HFFc6 (cell line): ENCODE results near the gene TPST2. TPM values are rescaled to one million over a fixed set of nuclear protein-coding genes. Genes with fewer than 3 reads are reported as not detected.

Experiments used
- DNase-seq: peaks from one replicate; pipeline ENCODE4 v3.0.0-alpha.2; 2018
- H3K27ac Mint-ChIP-seq: 2 replicates; pipeline ENCODE4 v1.8.0; 2020; ENCODE audit warnings: mild to moderate bottlenecking, mixed read lengths
- H3K27me3 Mint-ChIP-seq: 2 replicates; pipeline ENCODE4 v1.8.0; 2021; ENCODE audit warnings: mild to moderate bottlenecking, moderate library complexity, mixed read lengths; ENCODE audit not compliant: insufficient read depth
- H3K36me3 Mint-ChIP-seq: 2 replicates; pipeline ENCODE4 v1.8.0; 2021; ENCODE audit warnings: low read depth, mixed read lengths
- H3K4me1 Mint-ChIP-seq: 2 replicates; pipeline ENCODE4 v1.8.0; 2020; ENCODE audit warnings: low read depth, mixed read lengths
- H3K4me3 Mint-ChIP-seq: 2 replicates; pipeline ENCODE4 v1.8.0; 2020; ENCODE audit warnings: mild to moderate bottlenecking, moderate library complexity, mixed read lengths
- H3K9me3 Mint-ChIP-seq: 2 replicates; pipeline ENCODE4 v1.8.0; 2020; ENCODE audit warnings: mild to moderate bottlenecking, mixed read lengths
- total RNA-seq, 6 experiments: library from RNA; stranded (reverse); fragmentation: NEBNext Ultra II Directional; extraction: Animal tissue kit (Norgen Biotek cat#: 25700); gene quantifications; 2 replicates in 1 of 6; 3 replicates in 5 of 6; pipeline ENCODE4 v1.2.3, GENCODE V29; 2021
- TF ChIP-seq, protein P1 (sequence below): fragments of 200-600 bp; sonication (generic); IDR thresholded peaks from 2 replicates; pipeline ENCODE4 v1.5.0; 2021; ENCODE audit warnings: antibody characterized with exemption, mild to moderate bottlenecking

The TPST2 gene
- total RNA-seq, 6 experiments from 2014 or later, result 66.8 to 75.5 (median 73.8) TPM

DNA sequence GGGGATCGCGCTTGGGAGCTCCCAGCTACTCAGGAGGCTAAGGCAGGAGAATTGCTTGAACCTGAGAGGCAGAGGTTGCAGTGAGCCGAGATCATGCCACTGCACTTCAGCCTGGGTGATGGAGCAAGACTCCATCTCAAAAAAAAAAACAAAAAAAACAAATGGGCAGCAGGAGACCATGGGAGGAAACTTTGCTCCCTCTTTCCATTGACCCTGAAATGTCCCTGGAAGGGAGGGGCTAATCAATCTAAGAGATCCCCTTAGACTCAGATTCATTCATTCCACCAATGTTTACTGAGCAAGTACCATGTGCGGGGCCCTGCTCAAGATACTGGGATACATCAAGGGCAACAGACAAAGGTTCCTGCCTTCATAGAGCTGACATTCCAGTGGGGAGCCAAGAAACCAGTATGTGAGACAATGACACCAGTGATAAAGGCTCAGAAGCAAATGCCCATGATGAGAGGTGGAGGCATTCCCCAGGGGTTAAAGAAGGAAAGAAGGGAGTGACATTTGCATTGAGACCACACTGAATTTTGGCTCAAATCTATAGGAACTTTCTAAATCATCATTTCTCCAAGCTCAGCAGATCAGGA lies 39.9 kb downstream of the TPST2 start:
- H3K36me3 Mint-ChIP-seq, result peaks cover 8% of the 10 kb centered on the region
- peaks cover 71% of the 10 kb centered on the region for H3K4me1 Mint-ChIP-seq
- H3K4me3 Mint-ChIP-seq, result peak overlapping the region; percentile 29
- no peaks in the 10 kb centered on the region for H3K9me3 Mint-ChIP-seq
- DNase-seq, result peak; percentile 9
- H3K27me3 Mint-ChIP-seq, result peaks cover 1% of the 10 kb centered on the region; the same call in 1 of the 2 replicates
- H3K27ac Mint-ChIP-seq, result peak overlapping the region; percentile 94
- TF ChIP-seq, protein P1, sequence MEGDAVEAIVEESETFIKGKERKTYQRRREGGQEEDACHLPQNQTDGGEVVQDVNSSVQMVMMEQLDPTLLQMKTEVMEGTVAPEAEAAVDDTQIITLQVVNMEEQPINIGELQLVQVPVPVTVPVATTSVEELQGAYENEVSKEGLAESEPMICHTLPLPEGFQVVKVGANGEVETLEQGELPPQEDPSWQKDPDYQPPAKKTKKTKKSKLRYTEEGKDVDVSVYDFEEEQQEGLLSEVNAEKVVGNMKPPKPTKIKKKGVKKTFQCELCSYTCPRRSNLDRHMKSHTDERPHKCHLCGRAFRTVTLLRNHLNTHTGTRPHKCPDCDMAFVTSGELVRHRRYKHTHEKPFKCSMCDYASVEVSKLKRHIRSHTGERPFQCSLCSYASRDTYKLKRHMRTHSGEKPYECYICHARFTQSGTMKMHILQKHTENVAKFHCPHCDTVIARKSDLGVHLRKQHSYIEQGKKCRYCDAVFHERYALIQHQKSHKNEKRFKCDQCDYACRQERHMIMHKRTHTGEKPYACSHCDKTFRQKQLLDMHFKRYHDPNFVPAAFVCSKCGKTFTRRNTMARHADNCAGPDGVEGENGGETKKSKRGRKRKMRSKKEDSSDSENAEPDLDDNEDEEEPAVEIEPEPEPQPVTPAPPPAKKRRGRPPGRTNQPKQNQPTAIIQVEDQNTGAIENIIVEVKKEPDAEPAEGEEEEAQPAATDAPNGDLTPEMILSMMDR, result no peak

DNA sequence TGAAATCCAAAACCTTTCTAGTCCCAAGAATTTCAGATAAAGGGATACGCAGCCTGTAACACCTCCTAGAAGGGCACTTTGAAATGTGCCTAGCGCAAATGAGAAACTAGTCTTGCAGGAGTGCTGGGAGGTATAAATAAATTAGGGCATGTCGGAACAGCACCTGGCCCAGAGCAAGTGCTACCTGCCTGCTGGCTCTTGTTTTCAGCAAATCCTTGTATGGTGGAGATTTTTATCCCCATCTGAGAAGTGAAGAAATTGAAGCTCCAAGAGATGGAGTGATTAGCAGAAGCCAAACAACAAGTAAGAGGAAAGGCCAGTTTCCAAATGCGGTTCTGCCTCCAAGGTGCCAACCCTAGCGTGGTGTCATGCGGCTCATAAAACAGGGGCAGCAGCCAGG lies 40.9 kb downstream of the TPST2 start:
- TF ChIP-seq, protein P1, result no peak
- Mint-ChIP-seq H3K27me3 (peaks cover 1% of the 10 kb centered on the region; the same call in 1 of the 2 replicates), H3K27ac (peak overlapping the region; percentile 94), H3K9me3 (no peaks in the 10 kb centered on the region), H3K4me1 (peaks cover 69% of the 10 kb centered on the region), H3K4me3 (no peak overlapping the region), H3K36me3 (peaks cover 8% of the 10 kb centered on the region)
- DNase-seq, result no peak

DNA sequence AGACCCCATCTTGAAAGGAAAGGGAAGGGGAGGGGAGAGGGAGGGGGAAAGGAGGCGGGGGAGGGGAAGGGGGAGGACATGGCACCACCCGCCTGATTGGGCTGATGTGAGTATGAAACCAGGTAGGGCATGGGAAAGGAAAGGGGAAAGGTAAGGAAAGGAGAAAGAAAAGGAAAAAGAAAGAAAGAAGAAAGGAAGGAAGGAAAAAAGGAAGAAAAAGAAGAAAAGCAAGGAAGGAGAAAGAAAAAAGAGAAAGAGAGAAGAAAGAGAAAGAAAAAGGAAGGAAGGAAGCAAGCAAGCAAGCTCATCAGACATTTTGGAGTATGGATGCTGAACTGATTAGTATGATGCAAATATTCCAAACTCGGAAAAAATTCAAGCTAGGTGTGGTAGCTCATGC lies 41.6 kb downstream of the TPST2 start:
- peaks cover 62% of the 10 kb centered on the region for H3K4me1 Mint-ChIP-seq
- no peak for DNase-seq
- no peaks in the 10 kb centered on the region for H3K9me3 Mint-ChIP-seq
- H3K27me3 Mint-ChIP-seq, result peaks cover 1% of the 10 kb centered on the region; the same call in 1 of the 2 replicates
- H3K36me3 Mint-ChIP-seq, result peaks cover 8% of the 10 kb centered on the region
- no peak overlapping the region for H3K4me3 Mint-ChIP-seq
- TF ChIP-seq, protein P1, result no peak
- 0 out of 2 replicates have a peak overlapping the region, but pooled peaks have one; percentile 31 for H3K27ac Mint-ChIP-seq

DNA sequence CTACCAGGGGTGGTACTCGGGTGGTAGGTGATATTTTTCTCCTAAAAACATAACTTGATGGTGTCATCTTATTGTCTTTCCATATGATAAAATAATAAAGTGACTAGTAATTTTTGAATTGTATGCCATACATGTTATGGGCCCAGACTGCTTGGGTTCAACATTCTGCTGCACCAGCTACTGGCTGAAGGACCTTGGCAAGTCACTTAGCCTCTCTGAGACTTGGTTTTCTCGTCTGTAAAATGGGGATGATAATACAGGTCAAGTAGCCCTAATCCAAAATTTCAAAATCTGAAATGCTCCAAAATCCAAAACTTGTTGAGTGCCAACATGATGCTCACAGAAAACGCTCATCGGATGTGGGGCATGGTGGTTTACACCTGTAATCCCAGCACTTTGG lies 42.1 kb downstream of the TPST2 start:
- Mint-ChIP-seq H3K27ac (no peak overlapping the region), H3K27me3 (no peaks in the 10 kb centered on the region), H3K4me3 (no peak overlapping the region; the same call in 1 of the 2 replicates), H3K36me3 (peaks cover 8% of the 10 kb centered on the region), H3K9me3 (no peaks in the 10 kb centered on the region), H3K4me1 (peaks cover 58% of the 10 kb centered on the region)
- TF ChIP-seq, protein P1, result no peak
- no peak for DNase-seq

DNA sequence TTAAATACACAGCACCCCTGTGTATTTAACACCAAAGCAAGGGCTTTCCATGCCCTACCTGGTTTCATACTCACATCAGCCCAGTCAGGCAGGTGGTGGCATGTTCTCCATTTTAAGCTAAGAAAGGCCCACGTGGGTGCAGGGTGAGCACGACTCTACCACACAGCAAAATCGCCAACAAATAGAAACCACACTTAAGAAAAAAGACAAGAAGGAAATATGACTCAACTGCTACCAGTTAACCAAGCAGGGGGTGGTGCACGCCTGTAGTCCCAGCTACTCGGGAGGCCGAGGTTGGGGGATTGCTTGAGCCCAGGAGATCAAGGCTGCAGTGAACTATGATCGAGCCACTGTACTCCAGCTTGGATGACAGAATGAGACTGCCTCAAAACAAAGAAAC lies 42.5 kb downstream of the TPST2 start:
- Mint-ChIP-seq H3K27ac (peak overlapping the region; percentile 54; the same call in 1 of the 2 replicates), H3K4me1 (peaks cover 54% of the 10 kb centered on the region), H3K27me3 (no peaks in the 10 kb centered on the region), H3K36me3 (peaks cover 8% of the 10 kb centered on the region), H3K4me3 (no peak overlapping the region; the same call in 1 of the 2 replicates), H3K9me3 (no peaks in the 10 kb centered on the region)
- TF ChIP-seq, protein P1, result no peak
- no peak for DNase-seq
